ENCODE results near the gene ZC3H7A.
"Not testable (repeated sequence)": the region's sequence is repeated elsewhere in the genome, so short reads cannot be mapped to it uniquely, and the experiment has no call there.

Gene ZC3H7A

DNA sequence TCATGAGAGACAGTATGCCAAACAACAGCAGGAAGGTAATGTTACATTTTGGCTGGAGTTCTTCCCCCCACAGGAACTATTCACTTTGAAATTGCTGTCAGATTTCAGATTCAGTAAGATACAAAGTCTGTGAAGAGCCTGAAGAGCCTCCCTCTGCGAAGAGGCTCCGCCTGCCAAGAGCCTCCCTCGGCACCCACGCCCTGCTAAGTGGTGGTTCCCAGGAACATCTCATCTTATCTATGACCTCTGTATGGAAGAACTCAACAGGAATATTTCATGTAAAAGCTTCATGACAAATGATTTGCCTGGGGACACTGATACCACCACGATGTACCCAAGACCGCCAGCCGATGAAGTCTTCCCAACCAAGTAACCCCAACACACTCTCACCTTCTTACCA, 3.2 kb downstream of the ZC3H7A start:
- Histone ChIP-seq H3K36me3 (ENCODE audit: control insufficient read depth in 2 of 2, insufficient read depth in 2 of 2, low read length in 2 of 2) (peaks cover 0 to 3% of the 10 kb centered on the region in 2 donors), H3K4me1 (ENCODE audit: control insufficient read depth in 2 of 2, insufficient read depth in 2 of 2, low read length in 2 of 2) (peaks cover 36 to 48% of the 10 kb centered on the region in 2 donors), H3K9ac (ENCODE audit: low read depth in 1 of 2, low read length in 2 of 2) (peak overlapping the region in 1 of 2 donors; percentile 41), H3K4me3 (ENCODE audit: low read length in 2 of 2) (no peak overlapping the region), H3K27ac (ENCODE audit: low read depth in 2 of 2, low read length in 2 of 2) (peak overlapping the region; percentile 69 to 70), H3K27me3 (ENCODE audit: control insufficient read depth in 2 of 2, insufficient read depth in 2 of 2, low read length in 2 of 2) (no peaks in the 10 kb centered on the region), H3K9me3 (ENCODE audit: control insufficient read depth in 2 of 2, low read length in 2 of 2) (no peaks in the 10 kb centered on the region)

- H3K9me3 ChIP-seq (ENCODE audit: control insufficient read depth in 2 of 2, low read length in 2 of 2), result no peaks in the 10 kb centered on the region
- H3K27ac ChIP-seq (ENCODE audit: low read depth in 2 of 2, low read length in 2 of 2), result peak overlapping the region; percentile 69 to 70
- no peaks in the 10 kb centered on the region for H3K27me3 ChIP-seq (ENCODE audit: control insufficient read depth in 2 of 2, insufficient read depth in 2 of 2, low read length in 2 of 2)
- peak overlapping the region; percentile 0 to 5 for H3K9ac ChIP-seq (ENCODE audit: low read depth in 1 of 2, low read length in 2 of 2)
- H3K36me3 ChIP-seq (ENCODE audit: control insufficient read depth in 2 of 2, insufficient read depth in 2 of 2, low read length in 2 of 2), result peaks cover 0 to 3% of the 10 kb centered on the region in 2 donors
- H3K4me3 ChIP-seq (ENCODE audit: low read length in 2 of 2), result peak overlapping the region in 1 of 2 donors; percentile 5
- peaks cover 25 to 37% of the 10 kb centered on the region in 2 donors for H3K4me1 ChIP-seq (ENCODE audit: control insufficient read depth in 2 of 2, insufficient read depth in 2 of 2, low read length in 2 of 2)
Observed at GRCh38 chr16:11792410-11793241, 4.4 kb downstream of the ZC3H7A start.

- Histone ChIP-seq H3K9me3 (ENCODE audit: control insufficient read depth in 2 of 2, low read length in 2 of 2) (no peaks in the 10 kb centered on the region), H3K27me3 (ENCODE audit: control insufficient read depth in 2 of 2, insufficient read depth in 2 of 2, low read length in 2 of 2) (no peaks in the 10 kb centered on the region), H3K27ac (ENCODE audit: low read depth in 2 of 2, low read length in 2 of 2) (no peak overlapping the region), H3K4me3 (ENCODE audit: low read length in 2 of 2) (no peak overlapping the region), H3K4me1 (ENCODE audit: control insufficient read depth in 2 of 2, insufficient read depth in 2 of 2, low read length in 2 of 2) (peaks cover 25 to 39% of the 10 kb centered on the region in 2 donors), H3K36me3 (ENCODE audit: control insufficient read depth in 2 of 2, insufficient read depth in 2 of 2, low read length in 2 of 2) (peaks cover 0 to 3% of the 10 kb centered on the region in 2 donors), H3K9ac (ENCODE audit: low read depth in 1 of 2, low read length in 2 of 2) (no peak overlapping the region)
Observed at GRCh38 chr16:11791144-11791828, 5.8 kb downstream of the ZC3H7A start.

GRCh38 chr16:11788914-11789313, 8.1 kb downstream of the ZC3H7A start:
- Histone ChIP-seq H3K9ac (ENCODE audit: low read depth in 1 of 2, low read length in 2 of 2) (no peak overlapping the region), H3K27me3 (ENCODE audit: control insufficient read depth in 2 of 2, insufficient read depth in 2 of 2, low read length in 2 of 2) (no peaks in the 10 kb centered on the region), H3K4me1 (ENCODE audit: control insufficient read depth in 2 of 2, insufficient read depth in 2 of 2, low read length in 2 of 2) (peaks cover 15 to 31% of the 10 kb centered on the region in 2 donors), H3K9me3 (ENCODE audit: control insufficient read depth in 2 of 2, low read length in 2 of 2) (no peaks in the 10 kb centered on the region), H3K36me3 (ENCODE audit: control insufficient read depth in 2 of 2, insufficient read depth in 2 of 2, low read length in 2 of 2) (no peaks in the 10 kb centered on the region), H3K4me3 (ENCODE audit: low read length in 2 of 2) (no peak overlapping the region), H3K27ac (ENCODE audit: low read depth in 2 of 2, low read length in 2 of 2) (no peak overlapping the region)

DNA sequence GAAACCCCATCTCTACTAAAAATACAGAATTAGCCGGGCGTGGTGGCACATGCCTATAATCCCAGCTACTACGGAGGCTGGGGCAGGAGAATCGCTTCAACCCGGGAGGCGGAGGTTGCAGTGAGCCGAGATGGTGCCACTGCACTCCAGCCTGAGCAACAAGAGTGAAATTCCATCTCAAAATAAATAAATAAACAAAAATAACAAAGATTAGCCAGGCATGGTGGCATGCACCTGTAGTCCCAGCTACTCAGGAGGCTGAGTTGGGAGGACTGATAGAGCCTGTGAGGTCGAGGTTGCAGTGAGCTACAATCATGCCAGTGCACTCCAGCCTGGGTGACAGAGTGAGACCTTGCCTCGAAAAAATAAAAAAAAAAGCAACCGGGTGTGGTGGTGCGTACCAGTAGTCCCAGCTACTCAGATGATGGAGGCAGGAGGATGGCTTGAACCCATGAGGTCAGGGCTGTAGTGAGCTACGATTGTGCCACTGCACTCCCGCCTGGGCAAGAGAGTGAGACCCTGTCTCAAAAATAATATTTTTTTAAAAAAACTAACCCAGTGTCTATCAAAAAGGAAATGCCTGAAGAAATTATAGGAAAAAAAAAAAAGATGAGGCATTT, 12.0 kb downstream of the ZC3H7A start:
- H3K27ac ChIP-seq (ENCODE audit: low read depth in 2 of 2, low read length in 2 of 2); H3K36me3 ChIP-seq (ENCODE audit: control insufficient read depth in 2 of 2, insufficient read depth in 2 of 2, low read length in 2 of 2); H3K27me3 ChIP-seq (ENCODE audit: control insufficient read depth in 2 of 2, insufficient read depth in 2 of 2, low read length in 2 of 2); H3K4me3 ChIP-seq (ENCODE audit: low read length in 2 of 2); H3K9me3 ChIP-seq (ENCODE audit: control insufficient read depth in 2 of 2, low read length in 2 of 2); H3K9ac ChIP-seq (ENCODE audit: low read depth in 1 of 2, low read length in 2 of 2): not testable (repeated sequence)
- peaks cover 15 to 25% of the 10 kb centered on the region in 2 donors for H3K4me1 ChIP-seq (ENCODE audit: control insufficient read depth in 2 of 2, insufficient read depth in 2 of 2, low read length in 2 of 2)

DNA sequence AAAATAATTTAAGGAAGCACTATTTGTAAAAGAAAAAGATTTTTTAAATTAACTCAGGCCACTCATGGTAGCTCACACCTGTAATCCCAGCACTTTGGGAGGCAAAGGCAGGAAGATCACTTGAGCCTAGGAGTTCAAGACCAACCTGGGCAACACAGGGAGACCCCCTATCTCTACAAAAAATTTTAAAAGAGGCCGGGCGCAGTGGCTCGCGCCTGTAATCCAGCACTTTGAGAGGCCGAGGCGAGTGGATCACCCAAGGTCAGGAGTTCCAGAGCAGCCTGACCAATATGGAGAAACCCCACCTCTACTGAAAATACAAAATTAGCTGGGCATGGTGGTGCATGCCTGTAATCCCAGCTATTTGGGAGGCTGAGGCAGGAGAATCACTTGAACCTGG, 12.7 kb downstream of the ZC3H7A start:
- not testable (repeated sequence) for H3K4me3 ChIP-seq (ENCODE audit: low read length in 2 of 2); H3K36me3 ChIP-seq (ENCODE audit: control insufficient read depth in 2 of 2, insufficient read depth in 2 of 2, low read length in 2 of 2); H3K27me3 ChIP-seq (ENCODE audit: control insufficient read depth in 2 of 2, insufficient read depth in 2 of 2, low read length in 2 of 2); H3K27ac ChIP-seq (ENCODE audit: low read depth in 2 of 2, low read length in 2 of 2); H3K9ac ChIP-seq (ENCODE audit: low read depth in 1 of 2, low read length in 2 of 2); H3K9me3 ChIP-seq (ENCODE audit: control insufficient read depth in 2 of 2, low read length in 2 of 2)
- peaks cover 15 to 25% of the 10 kb centered on the region in 2 donors for H3K4me1 ChIP-seq (ENCODE audit: control insufficient read depth in 2 of 2, insufficient read depth in 2 of 2, low read length in 2 of 2)

DNA sequence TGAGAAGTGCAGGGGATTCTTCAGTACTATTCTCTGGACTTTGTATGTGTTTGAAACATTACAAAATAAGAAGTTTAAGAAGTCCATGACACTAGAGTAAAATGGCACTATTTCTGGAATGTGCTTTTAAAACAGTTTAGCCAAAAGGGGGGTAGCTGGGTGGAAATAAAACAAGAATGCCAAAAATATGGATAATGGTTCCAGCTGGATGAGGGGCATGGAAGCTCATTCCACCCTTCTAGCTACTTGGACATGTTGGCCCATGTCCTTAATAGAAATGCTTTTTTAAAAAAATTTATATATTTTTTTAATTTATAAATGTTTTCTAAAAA, 13.1 kb downstream of the ZC3H7A start:
- peaks cover 0 to 1% of the 10 kb centered on the region in 2 donors for H3K36me3 ChIP-seq (ENCODE audit: control insufficient read depth in 2 of 2, insufficient read depth in 2 of 2, low read length in 2 of 2)
- no peaks in the 10 kb centered on the region for H3K27me3 ChIP-seq (ENCODE audit: control insufficient read depth in 2 of 2, insufficient read depth in 2 of 2, low read length in 2 of 2)
- H3K9ac ChIP-seq (ENCODE audit: low read depth in 1 of 2, low read length in 2 of 2), result no peak overlapping the region
- peaks cover 15 to 25% of the 10 kb centered on the region in 2 donors for H3K4me1 ChIP-seq (ENCODE audit: control insufficient read depth in 2 of 2, insufficient read depth in 2 of 2, low read length in 2 of 2)
- no peak overlapping the region for H3K4me3 ChIP-seq (ENCODE audit: low read length in 2 of 2)
- H3K9me3 ChIP-seq (ENCODE audit: control insufficient read depth in 2 of 2, low read length in 2 of 2), result no peaks in the 10 kb centered on the region
- H3K27ac ChIP-seq (ENCODE audit: low read depth in 2 of 2, low read length in 2 of 2), result peak overlapping the region; percentile 88 to 91

DNA sequence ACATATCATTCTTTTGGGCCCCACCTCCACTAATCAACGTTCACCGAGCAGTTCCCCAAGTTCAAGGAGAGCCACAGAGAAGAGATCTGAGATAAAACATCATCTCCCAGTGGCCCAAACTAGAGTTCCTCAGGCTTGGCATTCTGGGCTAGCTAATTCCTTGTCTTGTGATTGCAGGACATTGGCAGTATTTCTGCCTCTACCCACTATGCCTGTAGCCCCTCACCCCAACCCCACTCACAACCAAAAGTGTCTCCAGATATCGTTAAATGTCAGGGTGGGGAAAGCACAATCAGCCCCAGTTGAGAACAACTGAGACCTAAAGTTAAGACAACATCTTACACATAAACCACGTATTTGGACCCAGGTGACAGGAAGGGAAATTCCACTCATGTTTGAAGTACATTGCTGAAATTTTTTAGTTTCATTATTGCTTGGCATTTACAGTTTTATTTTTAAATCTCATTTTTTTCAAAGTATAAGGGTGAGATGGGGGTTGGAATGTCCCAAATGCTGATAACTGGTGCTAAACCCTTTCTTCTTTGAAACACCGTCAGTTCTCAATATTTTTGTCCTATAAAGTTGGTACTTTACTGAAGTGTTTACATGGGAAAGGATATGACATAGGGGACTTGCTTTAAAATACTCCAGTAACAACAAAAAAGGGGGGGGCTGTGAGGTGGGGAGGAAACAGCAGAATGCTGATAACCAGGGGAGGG, 13.6 kb downstream of the ZC3H7A start:
- Histone ChIP-seq H3K4me1 (ENCODE audit: control insufficient read depth in 2 of 2, insufficient read depth in 2 of 2, low read length in 2 of 2) (peaks cover 15 to 25% of the 10 kb centered on the region in 2 donors), H3K4me3 (ENCODE audit: low read length in 2 of 2) (peak overlapping the region; percentile 5 to 62), H3K9ac (ENCODE audit: low read depth in 1 of 2, low read length in 2 of 2) (peak overlapping the region; percentile 49 to 66), H3K27ac (ENCODE audit: low read depth in 2 of 2, low read length in 2 of 2) (peak overlapping the region; percentile 88 to 91), H3K9me3 (ENCODE audit: control insufficient read depth in 2 of 2, low read length in 2 of 2) (no peaks in the 10 kb centered on the region), H3K27me3 (ENCODE audit: control insufficient read depth in 2 of 2, insufficient read depth in 2 of 2, low read length in 2 of 2) (no peaks in the 10 kb centered on the region), H3K36me3 (ENCODE audit: control insufficient read depth in 2 of 2, insufficient read depth in 2 of 2, low read length in 2 of 2) (peaks cover 0 to 1% of the 10 kb centered on the region in 2 donors)

- H3K9ac ChIP-seq (ENCODE audit: low read depth in 1 of 2, low read length in 2 of 2), result no peak overlapping the region
- peaks cover 15 to 25% of the 10 kb centered on the region in 2 donors for H3K4me1 ChIP-seq (ENCODE audit: control insufficient read depth in 2 of 2, insufficient read depth in 2 of 2, low read length in 2 of 2)
- H3K27me3 ChIP-seq (ENCODE audit: control insufficient read depth in 2 of 2, insufficient read depth in 2 of 2, low read length in 2 of 2), result no peaks in the 10 kb centered on the region
- peak overlapping the region; percentile 88 to 91 for H3K27ac ChIP-seq (ENCODE audit: low read depth in 2 of 2, low read length in 2 of 2)
- H3K4me3 ChIP-seq (ENCODE audit: low read length in 2 of 2), result peak overlapping the region in 1 of 2 donors; percentile 34
- H3K9me3 ChIP-seq (ENCODE audit: control insufficient read depth in 2 of 2, low read length in 2 of 2), result no peaks in the 10 kb centered on the region
- peaks cover 5 to 8% of the 10 kb centered on the region in 2 donors for H3K36me3 ChIP-seq (ENCODE audit: control insufficient read depth in 2 of 2, insufficient read depth in 2 of 2, low read length in 2 of 2)
Observed at GRCh38 chr16:11781773-11782172, 15.3 kb downstream of the ZC3H7A start.

All from mucosa of rectum (tissue), 2 donors.